HL-60 (cell line): ENCODE data around the gene EPS8.

Source experiments
- DNase-seq, 2 experiments: peaks; one replicate each; pipeline ENCODE4 v3.0.0-alpha.2; 2010 to 2020; ENCODE audit warnings: low read depth in 1 of 2, low spot score in 1 of 2
- H3K27ac ChIP-seq: fragments of 250-450 bp; sonication (Bioruptor Pico); replicated peaks from 2 replicates; pipeline ENCODE4 v1.5.1; 2020; ENCODE audit warnings: mild to moderate bottlenecking, moderate library complexity
- H3K27me3 ChIP-seq: fragments of 250-450 bp; sonication (Bioruptor Pico); 2 replicates; pipeline ENCODE4 v1.5.1; 2021; ENCODE audit warnings: mild to moderate bottlenecking, moderate library complexity; ENCODE audit not compliant: insufficient read depth, poor library complexity, severe bottlenecking
- H3K4me3 ChIP-seq: replicated peaks from 2 replicates; pipeline ENCODE4 v1.5.1; 2011; ENCODE audit warnings: mild to moderate bottlenecking, control low read depth, low read length; ENCODE audit not compliant: insufficient read depth
- CTCF ChIP-seq: IDR thresholded peaks from one replicate; pipeline ENCODE4 v1.5.1; 2011; ENCODE audit warnings: low read length, control low read depth, inconsistent platforms; ENCODE audit not compliant: insufficient read depth
- GABPA ChIP-seq: IDR thresholded peaks from 2 replicates; pipeline ENCODE4 v1.6.1; 2012; ENCODE audit warnings: low read depth
- POLR2AphosphoS5 ChIP-seq: IDR thresholded peaks from 2 replicates; pipeline ENCODE4 v1.6.1; 2012; ENCODE audit warnings: low read depth
- REST ChIP-seq: IDR thresholded peaks from 2 replicates; pipeline ENCODE4 v1.6.1; 2012; ENCODE audit warnings: low read depth; ENCODE audit not compliant: insufficient replicate concordance
- SPI1 ChIP-seq: IDR thresholded peaks from 2 replicates; pipeline ENCODE4 v1.6.1; 2012; ENCODE audit warnings: low read depth, mild to moderate bottlenecking, borderline replicate concordance

The EPS8 gene

GRCh38 chr12:15728118-15728598 lies 61.0 kb downstream of the EPS8 start:
- no peak overlapping the region for H3K4me3 ChIP-seq
- H3K27ac ChIP-seq, result no peak overlapping the region
- TF ChIP-seq CTCF (no peak), SPI1 (no peak), GABPA (no peak), REST (no peak), POLR2AphosphoS5 (no peak)
- no peaks in the 10 kb centered on the region for H3K27me3 ChIP-seq
- DNase-seq, result no peak

GRCh38 chr12:15726878-15727150 lies 62.4 kb downstream of the EPS8 start:
- Histone ChIP-seq H3K27me3 (no peaks in the 10 kb centered on the region), H3K27ac (no peak overlapping the region), H3K4me3 (no peak overlapping the region)
- no peak for DNase-seq
- TF ChIP-seq GABPA (no peak), CTCF (no peak), POLR2AphosphoS5 (no peak), SPI1 (no peak), REST (no peak)

GRCh38 chr12:15726027-15726877 lies 62.9 kb downstream of the EPS8 start:
- TF ChIP-seq GABPA, result no peak

GRCh38 chr12:15722951-15723350 lies 66.2 kb downstream of the EPS8 start:
- no peak for DNase-seq
- Histone ChIP-seq H3K4me3 (no peak overlapping the region), H3K27ac (no peak overlapping the region), H3K27me3 (no peaks in the 10 kb centered on the region)
- TF ChIP-seq REST, result no peak
- no peak for TF ChIP-seq POLR2AphosphoS5
- TF ChIP-seq SPI1, result no peak
- TF ChIP-seq GABPA, result no peak
- TF ChIP-seq CTCF, result no peak

More at GRCh38 chr12:15726027-15726877, 62.9 kb downstream of the EPS8 start:
- Histone ChIP-seq H3K27ac (no peak overlapping the region), H3K27me3 (no peaks in the 10 kb centered on the region), H3K4me3 (no peak overlapping the region)
- no peak for DNase-seq
